Measurements from ENCODE around the gene ATP2A3. TPM values are rescaled to one million over a fixed set of nuclear protein-coding genes. Genes with fewer than 3 reads are reported as not detected.

The ATP2A3 gene
- total RNA-seq, 1 donor from 2014 or later, result 2.4 TPM

DNA sequence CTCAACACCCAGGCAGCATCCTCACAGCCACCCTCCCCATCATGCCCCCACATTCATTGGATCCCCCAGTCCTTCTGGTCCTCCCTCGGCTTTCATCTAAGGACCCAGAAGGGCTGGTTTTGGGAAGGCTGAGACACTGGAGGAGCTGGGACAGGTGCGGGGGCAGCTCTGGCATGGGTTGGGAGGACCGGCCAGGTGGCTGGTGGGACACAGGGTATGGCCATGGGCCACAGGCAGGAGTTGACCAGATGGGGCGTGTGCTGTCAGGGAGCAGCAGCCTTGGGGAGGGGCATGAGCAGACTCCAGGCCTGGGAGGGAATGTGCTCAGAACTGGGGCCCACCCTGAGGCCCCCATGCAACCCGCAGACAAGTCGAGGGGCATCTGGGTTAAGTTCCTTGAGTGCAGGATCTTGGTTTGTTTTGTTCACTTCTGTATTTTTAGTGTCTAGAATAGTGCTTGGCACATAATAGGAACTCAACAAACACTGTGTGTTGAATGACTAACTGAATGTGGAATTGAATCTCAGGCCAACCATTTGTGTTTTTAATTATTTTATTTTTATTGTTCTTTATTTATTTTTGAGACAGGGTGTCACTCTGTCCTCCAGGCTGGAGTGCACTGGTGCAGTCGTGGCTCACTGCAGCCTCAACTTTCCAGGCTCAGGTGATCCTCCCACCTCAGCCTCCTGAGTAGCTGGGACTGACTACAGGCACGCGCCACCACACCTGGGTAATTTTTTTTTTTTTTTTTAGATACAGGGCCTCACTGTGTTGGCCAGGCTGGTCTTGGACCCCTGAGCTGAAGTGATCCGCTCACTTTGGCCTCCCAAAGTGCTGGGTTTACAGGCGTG, 53.6 kb downstream of the ATP2A3 start:
- TF ChIP-seq, protein P1, sequence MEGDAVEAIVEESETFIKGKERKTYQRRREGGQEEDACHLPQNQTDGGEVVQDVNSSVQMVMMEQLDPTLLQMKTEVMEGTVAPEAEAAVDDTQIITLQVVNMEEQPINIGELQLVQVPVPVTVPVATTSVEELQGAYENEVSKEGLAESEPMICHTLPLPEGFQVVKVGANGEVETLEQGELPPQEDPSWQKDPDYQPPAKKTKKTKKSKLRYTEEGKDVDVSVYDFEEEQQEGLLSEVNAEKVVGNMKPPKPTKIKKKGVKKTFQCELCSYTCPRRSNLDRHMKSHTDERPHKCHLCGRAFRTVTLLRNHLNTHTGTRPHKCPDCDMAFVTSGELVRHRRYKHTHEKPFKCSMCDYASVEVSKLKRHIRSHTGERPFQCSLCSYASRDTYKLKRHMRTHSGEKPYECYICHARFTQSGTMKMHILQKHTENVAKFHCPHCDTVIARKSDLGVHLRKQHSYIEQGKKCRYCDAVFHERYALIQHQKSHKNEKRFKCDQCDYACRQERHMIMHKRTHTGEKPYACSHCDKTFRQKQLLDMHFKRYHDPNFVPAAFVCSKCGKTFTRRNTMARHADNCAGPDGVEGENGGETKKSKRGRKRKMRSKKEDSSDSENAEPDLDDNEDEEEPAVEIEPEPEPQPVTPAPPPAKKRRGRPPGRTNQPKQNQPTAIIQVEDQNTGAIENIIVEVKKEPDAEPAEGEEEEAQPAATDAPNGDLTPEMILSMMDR (conservative IDR thresholded peaks at IDR 0.05; ENCODE audit: low read depth, low read length), result no peak
- no peak overlapping the region for H3K4me3 ChIP-seq (ENCODE audit: low read depth, low read length)
- DNase-seq (ENCODE audit: low read depth), result no peak

DNA sequence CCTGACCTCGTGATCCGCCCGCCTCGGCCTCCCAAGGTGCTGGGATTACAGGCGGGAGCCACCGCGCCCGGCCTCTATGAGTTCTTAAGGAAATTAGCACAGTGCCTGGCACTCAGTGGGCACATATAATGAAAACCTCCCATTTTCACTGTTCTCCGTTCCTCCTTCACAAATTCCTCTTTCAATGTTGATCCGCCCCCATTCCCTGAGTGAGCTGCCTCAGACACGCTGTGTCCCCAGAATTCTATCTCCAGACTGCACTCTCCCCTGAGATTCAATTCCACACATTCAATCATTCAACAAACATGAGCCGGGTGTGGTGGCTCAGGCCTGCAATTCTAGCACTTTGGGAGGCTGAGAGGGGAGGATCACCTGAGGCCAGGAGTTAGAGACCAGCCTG, 55.0 kb downstream of the ATP2A3 start:
- H3K4me3 ChIP-seq (ENCODE audit: low read depth, low read length), result no peak overlapping the region
- TF ChIP-seq, protein P1 (conservative IDR thresholded peaks at IDR 0.05; ENCODE audit: low read depth, low read length), result no peak
- DNase-seq (ENCODE audit: low read depth), result no peak

- H3K4me3 ChIP-seq (ENCODE audit: low read depth, low read length), result no peak overlapping the region
- TF ChIP-seq, protein P1 (conservative IDR thresholded peaks at IDR 0.05; ENCODE audit: low read depth, low read length), result peak; percentile 63
- DNase-seq (ENCODE audit: low read depth), result no peak
Measured at GRCh38 chr17:3907483-3908216, 56.6 kb downstream of the ATP2A3 start.

DNA sequence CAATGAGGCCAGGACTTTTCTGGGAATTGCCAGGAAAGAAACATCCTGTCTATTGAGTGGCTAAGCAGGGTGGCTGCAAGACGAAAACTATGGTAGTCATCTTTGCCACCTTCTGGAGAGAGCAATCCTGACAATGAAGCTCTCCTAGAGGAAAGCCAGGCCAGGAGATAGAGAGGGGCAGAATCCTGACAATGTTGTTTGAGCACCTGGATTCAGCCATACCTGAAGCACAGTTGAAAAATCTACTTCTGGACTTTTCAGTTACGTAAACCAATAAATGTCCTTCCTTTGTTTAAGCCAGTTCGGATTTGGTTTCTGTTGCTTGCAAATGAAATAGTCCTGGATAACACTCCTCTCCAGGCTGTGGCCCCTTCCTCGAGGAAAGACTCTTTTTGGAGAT, 57.4 kb downstream of the ATP2A3 start:
- TF ChIP-seq, protein P1 (conservative IDR thresholded peaks at IDR 0.05; ENCODE audit: low read depth, low read length), result no peak
- no peak for DNase-seq (ENCODE audit: low read depth)
- no peak overlapping the region for H3K4me3 ChIP-seq (ENCODE audit: low read depth, low read length)

GRCh38 chr17:3905017-3905520, 59.2 kb downstream of the ATP2A3 start:
- TF ChIP-seq, protein P1 (conservative IDR thresholded peaks at IDR 0.05; ENCODE audit: low read depth, low read length), result no peak
- no peak overlapping the region for H3K4me3 ChIP-seq (ENCODE audit: low read depth, low read length)
- no peak for DNase-seq (ENCODE audit: low read depth)

- H3K4me3 ChIP-seq (ENCODE audit: low read depth, low read length), result no peak overlapping the region
- DNase-seq (ENCODE audit: low read depth), result no peak
- TF ChIP-seq, protein P1 (conservative IDR thresholded peaks at IDR 0.05; ENCODE audit: low read depth, low read length), result no peak
Measured at GRCh38 chr17:3904501-3904900, 59.7 kb downstream of the ATP2A3 start.
